GM19324 (cell line): ENCODE measurements around the gene SEMA4D.

ENCODE experiments used
- ATAC-seq: cut with Tn5 transposase; IDR thresholded peaks from one replicate; pipeline ENCODE4 v1.9.1; 2021; ENCODE audit warnings: mild to moderate bottlenecking, moderate library complexity; ENCODE audit not compliant: unreplicated experiment, low FRiP score

The SEMA4D gene

GRCh38 chr9:89470224-89470839 lies 27.6 kb downstream of the SEMA4D start:
- no peak for ATAC-seq

DNA sequence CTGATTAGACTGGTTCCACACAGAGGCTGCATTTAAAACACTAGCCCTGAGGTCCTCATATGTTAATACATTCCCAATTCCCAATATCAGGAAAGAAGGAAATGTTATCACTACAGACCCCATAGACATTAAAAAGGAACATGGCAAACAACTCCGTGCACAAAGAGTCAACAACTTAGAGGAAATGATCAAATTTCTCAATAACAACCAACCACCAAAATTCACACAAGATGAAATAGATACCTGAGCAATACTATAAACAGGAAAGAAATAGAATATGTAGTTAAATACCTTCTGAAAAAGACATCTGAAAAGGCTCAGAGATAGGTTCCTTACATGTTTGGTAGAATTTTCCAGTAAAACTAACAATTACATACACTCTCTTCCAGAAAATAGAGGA lies 28.9 kb downstream of the SEMA4D start:
- ATAC-seq = no peak

GRCh38 chr9:89468281-89468960 lies 29.5 kb downstream of the SEMA4D start:
- ATAC-seq = no peak

GRCh38 chr9:89467278-89467625 lies 30.7 kb downstream of the SEMA4D start:
- peak; percentile 3 for ATAC-seq

DNA sequence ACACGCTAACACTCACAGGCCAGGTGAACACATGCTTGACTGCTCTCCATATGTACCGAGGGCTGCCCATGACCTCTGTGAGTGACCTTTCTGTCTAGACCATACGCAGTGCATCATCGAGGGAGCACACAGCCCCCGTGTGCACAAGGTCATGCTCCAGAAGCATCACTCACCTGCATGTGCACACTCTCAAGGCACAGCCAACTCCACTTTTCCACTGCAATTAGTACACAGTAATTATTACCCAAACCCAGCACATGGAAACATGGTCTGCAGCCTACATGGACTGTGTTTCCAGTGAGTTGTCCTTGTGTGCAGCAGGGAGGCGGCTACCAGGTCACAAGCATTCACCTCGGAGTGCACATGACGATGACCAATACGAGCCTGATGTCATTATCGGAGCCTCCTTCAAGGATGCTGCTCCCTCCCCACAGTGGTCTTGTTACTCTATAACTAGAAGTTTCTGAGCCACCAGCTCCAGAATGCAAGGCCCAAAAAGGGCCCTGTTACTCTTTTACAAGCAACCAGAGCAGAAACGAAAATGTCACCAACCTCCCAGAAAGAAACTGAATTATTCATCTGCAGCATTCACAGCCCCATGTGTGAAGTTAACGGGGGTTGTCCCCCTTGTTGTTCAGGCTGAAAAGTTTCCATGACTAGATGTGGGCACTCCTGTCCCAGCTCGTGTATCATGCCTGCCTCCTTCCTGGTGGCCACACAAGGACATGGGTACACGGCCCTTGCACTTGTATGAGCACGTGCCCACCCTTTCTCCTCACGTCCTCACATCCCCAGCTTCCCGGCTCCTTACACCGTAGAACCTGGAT lies 31.2 kb downstream of the SEMA4D start:
- peak; percentile 53 for ATAC-seq

- no peak for ATAC-seq
Measured at GRCh38 chr9:89465726-89466308, 32.1 kb downstream of the SEMA4D start.

GRCh38 chr9:89465001-89465451 lies 32.9 kb downstream of the SEMA4D start:
- ATAC-seq = no peak

- ATAC-seq = no peak
Measured at GRCh38 chr9:89464300-89464901, 33.5 kb downstream of the SEMA4D start.

- ATAC-seq = no peak
Measured at GRCh38 chr9:89462817-89463683, 34.9 kb downstream of the SEMA4D start.

GRCh38 chr9:89462199-89462598 lies 35.7 kb downstream of the SEMA4D start:
- no peak for ATAC-seq

- no peak for ATAC-seq
Measured at GRCh38 chr9:89461265-89461664, 36.6 kb downstream of the SEMA4D start.

DNA sequence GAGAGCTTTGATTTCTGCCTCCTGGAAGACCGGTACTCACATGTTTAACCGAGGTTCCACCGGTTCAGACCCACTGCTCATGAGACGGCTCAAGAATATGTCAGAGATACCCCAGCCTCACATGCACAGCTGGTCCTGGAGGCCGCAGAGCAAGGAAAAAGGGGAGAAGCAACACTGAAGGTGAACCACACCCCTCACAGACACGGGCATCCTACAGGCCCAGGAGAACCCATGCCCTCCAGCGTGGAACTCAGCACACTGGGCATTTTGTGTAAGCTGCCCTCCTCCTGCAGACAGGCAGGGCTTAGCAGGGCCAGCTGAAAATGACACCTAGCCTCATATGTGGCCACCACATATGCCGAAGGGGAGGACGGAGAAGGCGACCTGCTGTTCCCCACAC lies 37.4 kb downstream of the SEMA4D start:
- no peak for ATAC-seq

GRCh38 chr9:89458768-89459496 lies 39.0 kb downstream of the SEMA4D start:
- no peak for ATAC-seq

GRCh38 chr9:89457376-89457855 lies 40.5 kb downstream of the SEMA4D start:
- ATAC-seq = no peak

GRCh38 chr9:89455356-89455824 lies 42.5 kb downstream of the SEMA4D start:
- no peak for ATAC-seq

- no peak for ATAC-seq
Measured at GRCh38 chr9:89454498-89455355, 43.2 kb downstream of the SEMA4D start.

- no peak for ATAC-seq
Measured at GRCh38 chr9:89453452-89453851, 44.5 kb downstream of the SEMA4D start.

DNA sequence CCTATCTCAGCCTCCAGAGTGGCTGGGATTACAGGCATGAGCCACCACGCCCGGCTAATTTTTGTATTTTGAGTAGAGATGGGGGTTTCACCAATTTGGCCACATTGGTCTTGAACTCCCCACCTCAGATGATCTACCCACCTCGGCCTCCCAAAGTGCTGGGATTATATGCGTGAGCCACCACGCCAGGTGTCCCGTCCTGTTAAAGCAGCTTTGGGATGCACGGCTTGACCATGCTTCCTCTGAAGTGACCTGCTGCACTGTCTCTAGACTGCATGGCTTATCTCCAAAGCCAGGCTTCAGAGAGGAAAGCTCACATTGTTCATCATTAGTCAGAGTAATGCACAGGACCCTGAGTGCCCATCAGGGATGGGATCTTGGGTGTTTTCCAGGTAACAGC lies 45.4 kb downstream of the SEMA4D start:
- ATAC-seq = no peak
